Psoas muscle (tissue), 8 donors: ENCODE measurements around the gene XDH. TPM values are rescaled to one million over a fixed set of nuclear protein-coding genes. Genes with fewer than 3 reads are reported as not detected.

Source experiments
- ATAC-seq, 4 donors: fragments of 200-7000 bp; cut with Tn5 transposase; one replicate each; pipeline ENCODE4 v1.9.1; 2020; ENCODE audit warnings: moderate library complexity in 3 of 4, mild to moderate bottlenecking in 2 of 4
- DNase-seq, 2 donors: peaks; one replicate each; pipeline ENCODE4 v3.0.0-alpha.2; 2020
- H3K27ac ChIP-seq: fragments of 200-600 bp; one replicate; pipeline ENCODE4 v1.8.0; 2022
- H3K27me3 ChIP-seq, 3 donors: fragments of 200-600 bp in 1 of 3; one replicate each; pipeline versions ENCODE4 v1.6.1 to v1.8.0; 2013 to 2022; ENCODE audit warnings: low read length in 2 of 3, mild to moderate bottlenecking in 2 of 3, moderate library complexity in 1 of 3; ENCODE audit not compliant: insufficient read depth in 3 of 3
- H3K36me3 ChIP-seq, 2 donors: fragments of 200-600 bp in 1 of 2; one replicate each; pipeline versions ENCODE4 v1.6.1 to v1.8.0; 2013 to 2022; ENCODE audit warnings: low read depth in 1 of 2, mild to moderate bottlenecking in 1 of 2, moderate library complexity in 1 of 2; ENCODE audit not compliant: insufficient read depth in 1 of 2
- H3K4me1 ChIP-seq: fragments of 200-600 bp; one replicate; pipeline ENCODE4 v1.8.0; 2022
- H3K4me3 ChIP-seq: fragments of 200-600 bp; one replicate; pipeline ENCODE4 v1.8.0; 2022; ENCODE audit warnings: mild to moderate bottlenecking
- H3K9me3 ChIP-seq: fragments of 200-600 bp; one replicate; pipeline ENCODE4 v1.8.0; 2022
- CTCF ChIP-seq: fragments of 200-600 bp; IDR thresholded peaks from one replicate; pipeline ENCODE4 v1.8.0; 2022; ENCODE audit warnings: antibody characterized with exemption
- WGBS, 3 donors: extraction: QIAGEN DNeasy Blood & Tissue Kit; methylation state at CpG; one replicate each; pipeline versions ENCODE4 v1.1.6 to v1.1.7; 2013; 5-methylcytosine and 5-hydroxymethylcytosine counted together
- intact Hi-C, 2 donors: fragments of 100-400 bp; cut with DNase I; formaldehyde crosslinking; loops; one replicate each; pipeline versions ENCODE4 v1.11.0 to v1.14.2; 2022
- polyA plus RNA-seq, 3 donors: library from polyadenylated mRNA; stranded (reverse); fragments of 200-250 nt; gene quantifications; one replicate each; pipeline ENCODE4 v1.2.3, GENCODE V29; 2013
- total RNA-seq, 4 donors: library from RNA; stranded (reverse); fragmentation: NEBNext Ultra II Directional in 2 of 4; extraction: Animal tissue kit (Norgen Biotek cat#: 25700) in 2 of 4; gene quantifications; one replicate each; pipeline versions ENCODE4 v1.2.1 to v1.2.4, GENCODE V29; 2021 to 2023
- donor health status: healthy with polysubstance abuse.
- donor health status: DM: no; HTN: no; CAD: no; lungs with moderate emphysema.
- donor health status: Bipolar disorder and iron deficiency.
- donor health status: healthy.
- donor health status: DM: yes; HTN: yes; CAD: no.
- donor health status: DM: no; HTN: no; CAD: no.
- donor health status: DM: no; HTN: no; CAD: no.
- donor health status: DM: yes; HTN: yes; CAD: no.

The XDH gene
- total and polyA plus RNA-seq, 7 donors: 0.03 to 1.5 (median 0.09) TPM; not detected in 1

GRCh38 chr2:31406593-31407385, 7.8 kb downstream of the XDH start:
- H3K27ac ChIP-seq: no peak overlapping the region
- no peak for ATAC-seq
- H3K4me3 ChIP-seq: no peak overlapping the region

GRCh38 chr2:31404827-31405226, 9.7 kb downstream of the XDH start:
- intact Hi-C loops: no loop called here

More at GRCh38 chr2:31406593-31407385, 7.8 kb downstream of the XDH start:
- DNase-seq: no peak
- no peak for TF ChIP-seq CTCF
- H3K36me3 ChIP-seq: no peaks in the 10 kb centered on the region
- intact Hi-C loops: no loop called here
- WGBS, 3 donors: 84 to 87% (median 86%) methylated on average over 10 of the region's 10 CpGs
- no peaks in the 10 kb centered on the region for H3K4me1 ChIP-seq
- H3K27me3 ChIP-seq: no peaks in the 10 kb centered on the region
- H3K9me3 ChIP-seq: no peaks in the 10 kb centered on the region

GRCh38 chr2:31404302-31404701, 10.2 kb downstream of the XDH start:
- intact Hi-C loops: no loop called here

More at GRCh38 chr2:31404827-31405226, 9.7 kb downstream of the XDH start:
- ATAC-seq (no peak), DNase-seq (no peak)
- H3K9me3 ChIP-seq: no peaks in the 10 kb centered on the region
- H3K36me3 ChIP-seq: no peaks in the 10 kb centered on the region
- H3K27ac ChIP-seq: no peak overlapping the region
- TF ChIP-seq CTCF: no peak
- H3K27me3 ChIP-seq: no peaks in the 10 kb centered on the region
- no peak overlapping the region for H3K4me3 ChIP-seq
- no peaks in the 10 kb centered on the region for H3K4me1 ChIP-seq
- 85 to 89% (median 88%) methylated on average over 4 of the region's 4 CpGs for WGBS, 3 donors

GRCh38 chr2:31402388-31402787, 12.2 kb downstream of the XDH start:
- H3K4me3 ChIP-seq: no peak overlapping the region
- TF ChIP-seq CTCF: no peak
- no peak for ATAC-seq
- H3K27me3 ChIP-seq: no peaks in the 10 kb centered on the region
- no peak overlapping the region for H3K27ac ChIP-seq
- DNase-seq: no peak
- WGBS, 3 donors: 93 to 100% (median 95%) methylated on average over 1 of the region's 1 CpG
- H3K36me3 ChIP-seq: no peaks in the 10 kb centered on the region
- H3K4me1 ChIP-seq: no peaks in the 10 kb centered on the region
- intact Hi-C loops: no loop called here
- no peaks in the 10 kb centered on the region for H3K9me3 ChIP-seq

More at GRCh38 chr2:31404302-31404701, 10.2 kb downstream of the XDH start:
- DNase-seq (no peak), ATAC-seq (no peak)
- H3K9me3 ChIP-seq: no peaks in the 10 kb centered on the region
- no peak overlapping the region for H3K27ac ChIP-seq
- H3K4me1 ChIP-seq: no peaks in the 10 kb centered on the region
- WGBS, 3 donors: 78 to 91% (median 80%) methylated on average over 1 of the region's 1 CpG
- H3K27me3 ChIP-seq: no peaks in the 10 kb centered on the region
- H3K4me3 ChIP-seq: no peak overlapping the region
- no peaks in the 10 kb centered on the region for H3K36me3 ChIP-seq
- TF ChIP-seq CTCF: no peak
